PFSK-1 (cell line): ENCODE data around the gene ACTL9.

Source experiments
- FOXP2 ChIP-seq: optimal IDR thresholded peaks from 2 replicates; pipeline ENCODE3; 2011; ENCODE audit warnings: borderline replicate concordance, control low read depth, inconsistent platforms; ENCODE audit not compliant: insufficient read depth; ENCODE audit errors: extremely low read length, extremely low read depth
- POLR2AphosphoS5 ChIP-seq: IDR thresholded peaks from 2 replicates; pipeline ENCODE4 v1.6.1; 2012; ENCODE audit warnings: low read depth, mild to moderate bottlenecking, control low read depth, low read length, moderate library complexity
- SIN3A ChIP-seq: IDR thresholded peaks from 2 replicates; pipeline ENCODE4 v1.6.1; 2012; ENCODE audit warnings: mild to moderate bottlenecking, low read length, moderate library complexity, borderline replicate concordance; ENCODE audit not compliant: insufficient read depth
- TAF1 ChIP-seq: IDR thresholded peaks from 2 replicates; pipeline ENCODE4 v1.6.1; 2012; ENCODE audit warnings: low read length, control low read depth, borderline replicate concordance; ENCODE audit not compliant: insufficient read depth
- TF ChIP-seq, protein P1 (sequence below), 2 experiments: IDR thresholded peaks; 2 replicates each; pipeline versions ENCODE4 v1.6.1 to v1.8.0; 2011 to 2012; ENCODE audit warnings: low read depth in 2 of 2, low read length in 2 of 2, control low read depth in 1 of 2, inconsistent platforms in 1 of 2, mild to moderate bottlenecking in 1 of 2, moderate library complexity in 1 of 2; ENCODE audit not compliant: insufficient read depth in 1 of 2

DNA sequence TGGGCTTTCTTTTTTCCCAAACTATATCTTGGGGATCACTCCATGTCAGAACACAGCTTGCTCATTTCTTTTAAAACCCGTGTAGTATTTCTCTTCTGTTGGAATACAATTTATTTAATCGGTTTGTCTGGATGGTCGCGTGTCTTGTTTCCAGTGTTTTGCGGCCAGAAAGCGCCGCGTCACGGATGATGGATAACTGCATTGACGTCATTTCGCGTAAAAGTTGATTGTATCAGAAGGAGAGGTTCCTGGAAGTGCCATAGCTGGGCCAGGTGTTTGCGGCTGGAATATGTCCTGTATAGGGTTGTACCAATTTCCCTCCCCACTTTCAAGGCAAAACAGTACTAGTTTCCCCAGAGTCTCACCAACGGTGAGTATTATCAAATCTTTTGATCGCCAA, 9.7 kb downstream of the ACTL9 start:
- TF ChIP-seq, protein P1, sequence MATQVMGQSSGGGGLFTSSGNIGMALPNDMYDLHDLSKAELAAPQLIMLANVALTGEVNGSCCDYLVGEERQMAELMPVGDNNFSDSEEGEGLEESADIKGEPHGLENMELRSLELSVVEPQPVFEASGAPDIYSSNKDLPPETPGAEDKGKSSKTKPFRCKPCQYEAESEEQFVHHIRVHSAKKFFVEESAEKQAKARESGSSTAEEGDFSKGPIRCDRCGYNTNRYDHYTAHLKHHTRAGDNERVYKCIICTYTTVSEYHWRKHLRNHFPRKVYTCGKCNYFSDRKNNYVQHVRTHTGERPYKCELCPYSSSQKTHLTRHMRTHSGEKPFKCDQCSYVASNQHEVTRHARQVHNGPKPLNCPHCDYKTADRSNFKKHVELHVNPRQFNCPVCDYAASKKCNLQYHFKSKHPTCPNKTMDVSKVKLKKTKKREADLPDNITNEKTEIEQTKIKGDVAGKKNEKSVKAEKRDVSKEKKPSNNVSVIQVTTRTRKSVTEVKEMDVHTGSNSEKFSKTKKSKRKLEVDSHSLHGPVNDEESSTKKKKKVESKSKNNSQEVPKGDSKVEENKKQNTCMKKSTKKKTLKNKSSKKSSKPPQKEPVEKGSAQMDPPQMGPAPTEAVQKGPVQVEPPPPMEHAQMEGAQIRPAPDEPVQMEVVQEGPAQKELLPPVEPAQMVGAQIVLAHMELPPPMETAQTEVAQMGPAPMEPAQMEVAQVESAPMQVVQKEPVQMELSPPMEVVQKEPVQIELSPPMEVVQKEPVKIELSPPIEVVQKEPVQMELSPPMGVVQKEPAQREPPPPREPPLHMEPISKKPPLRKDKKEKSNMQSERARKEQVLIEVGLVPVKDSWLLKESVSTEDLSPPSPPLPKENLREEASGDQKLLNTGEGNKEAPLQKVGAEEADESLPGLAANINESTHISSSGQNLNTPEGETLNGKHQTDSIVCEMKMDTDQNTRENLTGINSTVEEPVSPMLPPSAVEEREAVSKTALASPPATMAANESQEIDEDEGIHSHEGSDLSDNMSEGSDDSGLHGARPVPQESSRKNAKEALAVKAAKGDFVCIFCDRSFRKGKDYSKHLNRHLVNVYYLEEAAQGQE (IDR thresholded peaks at IDR 0.05; ENCODE audit: insufficient read depth in 1 of 2, low read depth in 2 of 2, low read length in 2 of 2), result no peak
- TF ChIP-seq SIN3A (no peak), POLR2AphosphoS5 (no peak), TAF1 (no peak), FOXP2 (no peak)
